ENCODE results near the gene ADD1.

- TF ChIP-seq POLR2A (IDR thresholded peaks at IDR 0.05) (no peak), CTCF (IDR thresholded peaks at IDR 0.05) (no peak)
These were observed 98.4 kb downstream of the ADD1 start for GRCh38 chr4:2942037-2942531.

Measured in tibial nerve (tissue), 3 donors.